ENCODE data around the gene FCGBP.

DNA sequence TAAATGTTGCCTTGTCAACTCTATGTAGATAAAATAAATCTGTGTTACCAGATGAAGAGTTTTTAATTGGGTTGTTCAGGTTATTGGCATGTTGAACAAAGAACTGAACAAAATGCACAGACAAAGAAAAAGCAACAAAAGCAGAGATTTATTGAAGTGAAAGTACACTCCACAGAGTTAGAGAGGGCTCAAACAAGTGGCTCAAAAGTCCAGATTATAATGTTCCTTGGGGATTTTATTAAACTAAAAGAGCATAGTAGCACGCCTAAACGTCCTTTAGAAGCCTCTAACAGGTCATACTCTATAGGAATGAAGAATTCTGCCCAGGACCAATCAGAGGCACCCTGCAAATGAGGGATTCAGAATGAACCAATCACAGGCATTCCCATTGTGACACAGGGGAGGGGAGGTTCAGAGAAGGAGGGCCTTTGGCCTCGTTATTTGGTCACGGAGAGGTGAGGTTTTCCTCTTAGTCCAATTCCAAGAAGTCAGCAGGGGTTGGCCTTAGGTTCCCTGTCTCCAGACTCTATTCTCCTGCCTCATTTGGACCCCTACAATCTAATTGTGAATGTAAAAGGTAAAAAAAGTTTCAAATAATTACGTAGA lies 49.4 kb upstream of the FCGBP start:
- no peak for TF ChIP-seq YY1 (IDR thresholded peaks at IDR 0.05; ENCODE audit: low read depth)
- no peak for TF ChIP-seq ZBTB7A (IDR thresholded peaks at IDR 0.05; ENCODE audit: low read depth)
- TF ChIP-seq CREB1 (IDR thresholded peaks at IDR 0.05; ENCODE audit: low read depth): no peak
- TF ChIP-seq TEAD4 (IDR thresholded peaks at IDR 0.05): no peak

Measured in Ishikawa (cell line).